Stimulated activated CD8-positive, alpha-beta memory T cell treated with anti-CD3 and anti-CD28 coated beads, Interleukin-15, amount 100 ng/mL, for 24 hours (primary cell): ENCODE results near the gene FAM117A.

ENCODE experiments used
- DNase-seq: peaks from one replicate; pipeline ENCODE4 v3.0.0-alpha.2; 2020; ENCODE audit warnings: low read depth

Gene FAM117A

DNA sequence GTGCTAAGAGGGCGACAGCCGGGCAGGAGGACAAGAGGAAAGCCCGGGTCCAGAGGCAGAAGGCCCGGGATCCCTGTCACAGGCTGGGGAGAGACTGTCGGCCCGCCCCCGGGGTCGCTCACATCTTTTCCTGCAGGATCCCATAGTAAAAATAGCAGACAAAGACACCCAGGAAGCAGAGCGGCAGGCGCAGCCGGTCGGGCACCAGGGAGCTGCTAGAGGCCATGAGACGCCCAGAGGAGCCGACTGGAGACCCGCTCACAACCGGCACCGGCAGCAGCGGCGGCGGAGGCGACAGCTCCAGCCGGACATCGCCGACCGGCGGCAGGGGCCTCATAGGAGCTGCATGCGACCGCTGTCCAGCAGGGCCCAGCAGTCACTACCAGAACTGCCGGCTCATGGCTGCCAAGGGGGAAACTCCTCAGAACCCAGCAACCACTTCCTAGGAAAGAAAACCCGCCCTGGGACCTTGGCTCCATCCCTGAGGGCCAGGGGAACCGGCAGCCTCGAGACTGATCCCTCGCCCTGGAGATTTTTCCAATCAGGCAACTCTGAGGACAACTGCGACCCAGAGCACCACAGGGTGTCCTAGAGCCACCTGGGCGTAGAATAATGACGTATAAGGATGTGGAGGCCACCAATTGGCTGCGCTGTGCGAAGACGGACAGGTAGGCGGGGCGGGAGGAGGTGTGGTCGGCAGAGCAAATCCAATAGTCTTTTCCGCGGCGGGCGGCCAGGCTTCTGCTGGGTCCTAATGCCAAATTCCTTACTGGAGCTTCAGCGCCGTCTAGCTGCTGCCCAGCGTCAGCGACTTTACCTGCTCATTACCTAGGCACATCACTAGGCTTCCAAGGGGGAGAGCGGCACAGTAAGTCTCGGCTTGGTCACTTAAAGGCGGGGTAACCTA, 56.1 kb downstream of the FAM117A start, which contains the start of gene SLC35B1:
SLC35B1 (minus strand) TSS at position 357 of the 907 bp plus-strand sequence; CDS start at position 226, 131 bp downstream.
- DNase-seq = peak; percentile 91

DNA sequence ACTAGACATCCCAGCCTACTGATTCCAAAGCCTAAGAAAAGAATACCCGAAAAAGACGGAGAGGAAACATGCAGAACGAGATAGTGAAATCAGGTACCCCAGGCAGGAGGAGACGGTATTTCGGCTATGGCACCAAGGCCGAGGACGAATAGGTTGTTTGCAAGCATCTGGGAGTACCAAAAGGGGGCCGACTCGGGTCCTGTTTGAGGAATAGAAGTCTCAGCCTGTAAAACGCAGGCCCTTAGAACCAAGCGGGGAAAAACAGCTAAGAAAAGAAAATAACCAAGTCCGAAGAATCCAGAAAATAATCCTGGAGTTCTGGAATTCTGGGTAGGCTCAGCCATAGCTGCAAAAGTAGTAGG, 56.7 kb downstream of the FAM117A start:
- DNase-seq = no peak

GRCh38 chr17:49705254-49705653, 58.7 kb downstream of the FAM117A start:
- DNase-seq = no peak

- DNase-seq = no peak
Measured at GRCh38 chr17:49703557-49704277, 60.2 kb downstream of the FAM117A start.

DNA sequence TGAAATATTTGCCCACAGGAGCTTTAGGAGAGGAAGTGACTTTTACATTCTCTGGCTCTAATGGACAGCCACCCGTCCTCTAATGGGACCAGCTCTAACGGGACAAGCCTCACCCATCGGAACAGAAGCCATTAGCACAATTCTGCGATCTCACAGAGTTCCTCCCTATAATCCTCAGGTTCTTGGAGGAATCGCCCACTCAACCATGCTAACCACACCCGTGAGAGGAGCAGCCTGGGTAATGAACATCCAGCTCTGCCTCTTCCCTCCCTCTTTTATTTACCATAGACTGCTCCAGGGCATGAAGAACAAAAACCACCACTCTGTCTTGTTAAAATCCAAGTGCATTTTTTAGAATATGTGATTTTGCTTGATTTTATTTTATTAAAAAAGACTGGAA, 63.0 kb downstream of the FAM117A start:
- DNase-seq = no peak

GRCh38 chr17:49699966-49700575, 63.9 kb downstream of the FAM117A start:
- DNase-seq = no peak

DNA sequence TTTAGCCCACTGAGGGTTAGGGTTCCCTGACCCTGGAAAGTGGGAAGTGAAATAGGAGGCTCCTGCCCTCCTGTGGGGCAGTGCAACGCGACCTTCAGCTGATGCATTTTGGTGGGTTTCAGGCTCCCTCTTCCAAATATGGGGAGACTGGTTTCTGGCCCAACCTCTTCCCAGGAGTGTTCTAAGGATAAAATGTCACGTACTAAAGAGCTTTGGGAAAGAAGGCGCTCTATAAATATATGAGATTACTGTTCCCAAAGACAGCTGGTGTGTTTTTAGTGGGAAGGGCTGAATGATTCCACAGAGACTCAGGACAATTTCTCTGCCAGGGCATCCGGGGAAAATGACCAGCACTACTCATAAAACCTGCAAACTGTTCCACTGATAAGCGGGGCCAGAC, 65.9 kb downstream of the FAM117A start:
- DNase-seq = no peak

DNA sequence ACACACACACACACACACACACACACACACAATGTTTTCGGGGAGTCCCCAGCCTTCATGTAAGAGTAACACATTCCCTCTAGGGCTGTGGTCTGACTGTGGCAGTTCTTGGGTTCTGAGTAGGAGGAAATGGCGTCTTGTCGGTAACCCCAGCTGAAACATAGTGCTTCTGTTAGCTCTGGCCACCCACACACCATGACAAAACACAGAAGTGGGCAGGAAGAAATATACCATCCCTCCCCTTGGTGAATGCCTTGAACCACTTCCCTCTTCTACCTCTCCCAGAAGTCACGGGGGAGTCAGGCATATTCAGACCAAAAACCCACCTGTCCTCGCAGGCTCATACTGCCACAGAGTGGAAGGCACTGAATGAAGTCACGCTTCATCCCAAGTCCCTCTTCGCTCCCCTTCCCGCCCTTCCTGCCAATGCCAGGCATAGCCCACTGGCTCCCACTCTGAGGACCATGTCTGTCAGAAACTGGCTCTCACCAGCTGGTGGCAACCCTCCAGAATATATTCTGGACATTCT, 67.6 kb downstream of the FAM117A start:
- no peak for DNase-seq

DNA sequence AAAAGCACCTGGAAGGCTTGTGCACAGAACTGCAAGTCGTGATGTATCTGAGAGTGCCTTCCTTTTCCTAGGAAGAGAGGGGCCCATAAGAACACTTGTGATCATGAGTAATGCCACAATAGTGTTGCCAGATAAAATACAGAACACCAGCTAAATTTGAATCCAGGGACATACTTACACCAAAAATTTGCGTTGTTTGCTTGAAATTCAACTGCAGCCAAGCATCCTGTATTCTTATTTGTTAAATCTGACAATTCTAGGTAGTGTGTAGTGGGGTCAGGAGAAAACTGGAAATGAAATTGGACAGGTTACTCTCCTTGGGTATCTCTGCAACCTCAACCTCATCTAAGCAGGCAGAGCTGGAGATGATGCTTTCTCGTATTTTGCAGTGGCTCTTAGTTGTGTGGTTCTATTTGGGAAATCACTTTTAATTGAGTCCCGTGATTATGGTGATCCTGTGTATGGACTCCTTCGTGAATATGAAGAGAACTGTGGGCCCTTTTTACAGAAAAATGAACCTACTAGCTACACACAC, 68.2 kb downstream of the FAM117A start:
- no peak for DNase-seq

GRCh38 chr17:49694847-49695697, 68.9 kb downstream of the FAM117A start:
- DNase-seq = peak; percentile 54

GRCh38 chr17:49692751-49693150, 71.2 kb downstream of the FAM117A start:
- no peak for DNase-seq

GRCh38 chr17:49691677-49692191, 72.2 kb downstream of the FAM117A start:
- DNase-seq = no peak

- DNase-seq = no peak
Measured at GRCh38 chr17:49691086-49691676, 72.8 kb downstream of the FAM117A start.

GRCh38 chr17:49690256-49690655, 73.7 kb downstream of the FAM117A start:
- DNase-seq = no peak

- DNase-seq = no peak
Measured at GRCh38 chr17:49688848-49689247, 75.1 kb downstream of the FAM117A start.

DNA sequence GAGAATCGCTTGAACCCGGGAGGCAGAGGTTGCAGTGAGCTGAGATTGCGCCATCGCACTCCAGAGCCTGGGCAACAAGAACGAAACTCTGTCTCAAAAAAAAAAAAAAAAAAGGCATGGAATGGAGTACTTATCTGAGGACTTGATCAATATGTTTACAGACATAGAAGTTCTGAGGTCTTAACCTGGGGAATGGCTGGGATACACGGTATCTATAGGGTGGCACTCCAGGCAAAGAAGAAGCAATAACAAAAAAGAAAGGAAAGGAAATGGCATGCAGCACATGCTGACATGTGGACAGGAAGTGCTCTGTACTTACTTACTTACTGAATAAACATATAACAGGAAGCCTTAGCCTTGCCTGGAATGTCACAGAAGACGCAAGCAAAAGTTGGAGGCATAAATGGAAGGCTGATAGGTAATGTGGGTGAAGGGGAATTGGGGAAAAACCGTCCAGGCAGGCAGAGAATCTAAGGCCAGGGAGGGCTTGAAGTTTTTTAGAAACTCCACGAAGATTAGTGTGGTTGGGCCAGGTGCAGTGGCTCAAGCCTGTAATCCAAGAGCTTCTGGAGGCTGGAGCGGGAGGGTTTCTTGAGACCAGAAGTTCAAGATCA, 75.9 kb downstream of the FAM117A start:
- no peak for DNase-seq

GRCh38 chr17:49681106-49681979, 82.6 kb downstream of the FAM117A start:
- no peak for DNase-seq

DNA sequence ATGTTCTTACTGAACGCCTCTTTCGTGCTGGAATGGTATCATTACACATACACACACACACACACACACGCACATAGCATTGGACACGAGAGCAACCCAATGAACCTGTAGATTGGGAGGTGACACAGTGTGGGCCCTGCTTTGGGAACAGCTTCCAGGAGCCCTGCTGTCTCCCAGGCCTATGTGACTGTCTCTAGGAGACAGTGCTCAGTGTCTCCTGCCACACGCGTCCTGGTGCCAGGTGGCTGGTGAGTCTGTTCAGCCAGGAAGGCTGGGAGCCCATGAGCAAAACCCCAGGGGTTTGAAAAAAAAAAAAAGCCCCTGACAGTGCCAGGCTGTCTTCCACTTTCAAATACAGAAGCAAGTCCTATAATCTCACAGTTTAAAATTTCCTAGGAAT, 83.6 kb downstream of the FAM117A start:
- DNase-seq = no peak
